ENCODE measurements around the gene COMMD4.

GRCh38 chr15:75361989-75362641, 26.3 kb downstream of the COMMD4 start:
- TF ChIP-seq CTCF (IDR thresholded peaks at IDR 0.05) (no peak), POLR2A (IDR thresholded peaks at IDR 0.05) (no peak)

All from stomach (tissue), 4 donors.